ENCODE results near the gene TSACC. TPM values are rescaled to one million over a fixed set of nuclear protein-coding genes. Genes with fewer than 3 reads are reported as not detected.

The TSACC gene
- total and polyA plus RNA-seq, 9 of the 15 experiments (the other 6 are each of a cell fraction or from before 2014, with no cell fraction given): 0.45 to 7.4 (median 2.6) TPM

- TF ChIP-seq KLF13 (tag; IDR thresholded peaks at IDR 0.05; ENCODE audit: borderline replicate concordance, low read depth) (0 out of 2 replicates have a peak, but pooled peaks have one; percentile 57), E2F6 (IDR thresholded peaks at IDR 0.05; ENCODE audit: borderline replicate concordance in 1 of 2, extremely low read depth in 1 of 2, insufficient read depth in 1 of 2, insufficient read length in 1 of 2, low read depth in 1 of 2, low read length in 1 of 2, poor library complexity in 1 of 2, severe bottlenecking in 1 of 2) (peak; percentile 74 to 75), NFIX (CRISPR knock-in tag; IDR thresholded peaks at IDR 0.05; ENCODE audit: low read depth) (peak; percentile 59; the same call in 1 of the 2 replicates), GTF3C2 (IDR thresholded peaks at IDR 0.05; ENCODE audit: borderline replicate concordance, extremely low read depth, insufficient read length) (no peak), TRIM28 (IDR thresholded peaks at IDR 0.05) (peak; percentile 56; the same call in 1 of the 2 replicates), KLF10 (CRISPR knock-in tag; IDR thresholded peaks at IDR 0.05) (no peak), ZNF740 (CRISPR knock-in tag; IDR thresholded peaks at IDR 0.05) (no peak), ZNF740 (tag; IDR thresholded peaks at IDR 0.05) (no peak), NFATC3 (IDR thresholded peaks at IDR 0.05) (no peak), POLR2AphosphoS5 (IDR thresholded peaks at IDR 0.05; ENCODE audit: control insufficient read depth, insufficient read depth, low read depth, low read length) (peak; percentile 86), ZNF431 (CRISPR knock-in tag; IDR thresholded peaks at IDR 0.05) (no peak), ZNF696 (CRISPR knock-in tag; conservative IDR thresholded peaks at IDR 0.05) (no peak), JUND (IDR thresholded peaks at IDR 0.05; ENCODE audit: borderline replicate concordance, low read depth, low read length) (no peak; the same call in 1 of the 2 replicates), JUND (tag; IDR thresholded peaks at IDR 0.05; ENCODE audit: borderline replicate concordance, low read depth, low read length) (no peak; the same call in 2 of the 3 replicates), POLR2B (IDR thresholded peaks at IDR 0.05; ENCODE audit: low read depth, partially characterized antibody) (peak; percentile 72), TFAM (CRISPR knock-in tag; conservative IDR thresholded peaks at IDR 0.05) (no peak), TCFL5 (CRISPR knock-in tag; conservative IDR thresholded peaks at IDR 0.05) (no peak; the same call in 1 of the 2 replicates), POLR2G (IDR thresholded peaks at IDR 0.05; ENCODE audit: low read depth, low read length) (peak; percentile 74), MAZ (CRISPR knock-in tag; conservative IDR thresholded peaks at IDR 0.05 in 1 of 2, IDR thresholded peaks at IDR 0.05 in 1 of 2) (peak; percentile 74 to 75; a peak in 3 of 4 replicates), ZBTB12 (CRISPR knock-in tag; IDR thresholded peaks at IDR 0.05) (peak; percentile 81), ZNF785 (CRISPR knock-in tag; IDR thresholded peaks at IDR 0.05) (no peak)
Measured at GRCh38 chr1:156338180-156338976, at the start of gene TSACC, which contains the start of gene CCT3 (continued).

Data from K562 (cell line).